OCI-M2 (cell line): ENCODE results near the gene LONP2.
"Not testable (repeated sequence)": the region's sequence is repeated elsewhere in the genome, so short reads cannot be mapped to it uniquely, and the experiment has no call there.

ENCODE experiments used
- DNase-seq: peaks from one replicate; lab custom pipeline; 2025; ENCODE audit not compliant: unreplicated experiment; lab: John Stamatoyannopoulos, UW

Gene LONP2

GRCh38 chr16:48332978-48333377 lies 88.9 kb downstream of the LONP2 start:
- DNase-seq, result no peak

- no peak for DNase-seq
Observed at GRCh38 chr16:48334325-48334724, 90.2 kb downstream of the LONP2 start.

GRCh38 chr16:48335961-48336360 lies 91.9 kb downstream of the LONP2 start:
- DNase-seq, result no peak

GRCh38 chr16:48340054-48340453 lies 96.0 kb downstream of the LONP2 start:
- DNase-seq, result no peak

- no peak for DNase-seq
Observed at GRCh38 chr16:48342591-48342990, 98.5 kb downstream of the LONP2 start.

- DNase-seq, result no peak
Observed at GRCh38 chr16:48347191-48347865, 103.2 kb downstream of the LONP2 start.

- no peak for DNase-seq
Observed at GRCh38 chr16:48347980-48348379, 103.9 kb downstream of the LONP2 start.

- no peak for DNase-seq
Observed at GRCh38 chr16:48350736-48351135, 106.6 kb downstream of the LONP2 start.

- no peak for DNase-seq
Observed at GRCh38 chr16:48352648-48353390, 108.7 kb downstream of the LONP2 start.

GRCh38 chr16:48353565-48354163 lies 109.6 kb downstream of the LONP2 start:
- peak; percentile 15 for DNase-seq

GRCh38 chr16:48354385-48354784 lies 110.3 kb downstream of the LONP2 start:
- not testable (repeated sequence) for DNase-seq

GRCh38 chr16:48354877-48355855 lies 111.1 kb downstream of the LONP2 start:
- DNase-seq, result no peak

- DNase-seq, result no peak
Observed at GRCh38 chr16:48356633-48357376, 112.7 kb downstream of the LONP2 start.

- DNase-seq, result no peak
Observed at GRCh38 chr16:48358419-48358818, 114.3 kb downstream of the LONP2 start.

GRCh38 chr16:48359983-48360382 lies 115.9 kb downstream of the LONP2 start:
- DNase-seq, result no peak

GRCh38 chr16:48361012-48361411 lies 116.9 kb downstream of the LONP2 start:
- DNase-seq, result no peak

- no peak for DNase-seq
Observed at GRCh38 chr16:48361540-48362144, 117.5 kb downstream of the LONP2 start.

GRCh38 chr16:48365025-48365600 lies 121.0 kb downstream of the LONP2 start:
- no peak for DNase-seq

- DNase-seq, result no peak
Observed at GRCh38 chr16:48365601-48366164, 121.6 kb downstream of the LONP2 start.
